ENCODE data around the gene PDE1C.

DNA sequence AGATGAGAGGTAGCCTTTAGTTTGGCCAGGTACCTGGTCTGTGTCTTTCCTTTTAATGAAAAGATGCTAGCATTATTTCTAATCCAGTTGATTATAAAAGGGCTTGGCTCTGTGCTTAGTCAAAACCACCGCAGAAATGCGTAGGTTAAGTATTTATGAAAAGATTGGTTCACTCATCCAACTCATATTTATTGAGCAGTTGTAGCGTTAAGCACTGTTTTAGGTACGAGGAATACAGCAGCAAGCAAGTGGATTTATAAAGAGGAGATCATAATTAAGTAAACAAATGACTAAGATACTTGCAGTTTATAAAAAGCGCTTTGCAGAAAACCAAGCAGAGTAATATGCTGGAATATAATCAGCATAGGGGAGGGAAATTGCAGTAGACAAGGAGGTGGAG lies 253.4 kb downstream of the PDE1C start:
- TF ChIP-seq EZH2 (IDR thresholded peaks at IDR 0.05; ENCODE audit: insufficient read depth, poor library complexity, severe bottlenecking) (no peak), EZH2phosphoT487 (IDR thresholded peaks at IDR 0.05; ENCODE audit: insufficient read depth, low read depth) (no peak)

Data from GM23248 (cell line).